ENCODE measurements around the gene ANXA9. TPM values are rescaled to one million over a fixed set of nuclear protein-coding genes. Genes with fewer than 3 reads are reported as not detected.

Gene ANXA9, protein sequence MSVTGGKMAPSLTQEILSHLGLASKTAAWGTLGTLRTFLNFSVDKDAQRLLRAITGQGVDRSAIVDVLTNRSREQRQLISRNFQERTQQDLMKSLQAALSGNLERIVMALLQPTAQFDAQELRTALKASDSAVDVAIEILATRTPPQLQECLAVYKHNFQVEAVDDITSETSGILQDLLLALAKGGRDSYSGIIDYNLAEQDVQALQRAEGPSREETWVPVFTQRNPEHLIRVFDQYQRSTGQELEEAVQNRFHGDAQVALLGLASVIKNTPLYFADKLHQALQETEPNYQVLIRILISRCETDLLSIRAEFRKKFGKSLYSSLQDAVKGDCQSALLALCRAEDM
- 1.3 TPM for polyA plus RNA-seq (2012; ENCODE audit: insufficient read length, low read depth)

DNA sequence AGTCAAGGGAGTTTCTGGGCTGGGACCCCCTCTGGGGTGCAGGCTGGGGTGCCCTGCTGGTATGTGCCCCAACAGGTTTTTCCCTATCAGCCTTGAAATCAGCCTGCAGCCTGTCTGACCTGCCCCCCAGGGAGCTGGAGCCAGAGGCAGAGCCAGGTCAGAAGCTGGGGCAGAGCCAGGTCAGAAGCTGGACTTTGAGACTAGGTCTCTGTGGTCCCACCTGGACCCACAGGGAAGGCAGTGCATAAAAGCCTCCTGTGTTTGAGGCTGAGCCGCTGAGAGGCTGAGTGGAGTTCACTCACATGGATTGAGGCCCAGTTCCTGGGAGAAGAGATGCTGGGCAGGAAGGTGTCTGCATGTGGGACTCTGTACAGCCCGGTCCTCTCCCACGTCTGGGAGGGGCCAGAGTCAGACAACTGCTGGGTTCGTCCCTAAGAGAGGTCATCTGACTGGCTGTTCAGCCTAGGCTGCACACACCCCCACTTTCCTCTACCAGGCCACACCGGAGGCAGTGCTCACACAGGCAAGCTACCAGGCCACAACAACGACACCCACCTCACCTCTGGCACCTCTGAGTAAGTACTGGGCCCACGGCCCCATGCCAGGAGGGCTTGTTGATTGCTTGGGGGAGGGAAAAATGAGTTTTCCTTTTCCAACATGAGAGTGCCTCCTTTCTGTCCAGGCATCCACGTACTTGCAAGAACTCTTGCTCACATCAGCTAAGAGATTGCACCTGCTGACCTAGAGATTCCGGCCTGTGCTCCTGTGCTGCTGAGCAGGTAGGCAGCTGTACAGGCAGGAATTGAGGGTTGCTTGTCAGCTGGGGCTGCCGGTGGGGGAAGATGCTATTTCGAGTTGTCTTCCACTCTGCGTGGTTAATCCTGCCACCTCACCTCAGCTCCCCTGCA lies at the start of gene ANXA9:
Gene ANXA9, plus strand, starts transcription at position 488 of the 908 bp plus-strand sequence. CDS start 814 bp downstream, outside the sequence.
- TF ChIP-seq TAF1 (IDR thresholded peaks at IDR 0.05; ENCODE audit: borderline replicate concordance, insufficient read depth, low read length): no peak
- no peak for TF ChIP-seq POLR2AphosphoS5 (IDR thresholded peaks at IDR 0.05; ENCODE audit: low read depth, low read length)
- no peak for TF ChIP-seq FOXP2 (optimal IDR thresholded peaks at IDR 0.05; ENCODE audit: borderline replicate concordance, extremely low read depth, extremely low read length, insufficient read depth)
- no peak for TF ChIP-seq SIN3A (IDR thresholded peaks at IDR 0.05; ENCODE audit: borderline replicate concordance, insufficient read depth, low read length)
- TF ChIP-seq, protein P1, sequence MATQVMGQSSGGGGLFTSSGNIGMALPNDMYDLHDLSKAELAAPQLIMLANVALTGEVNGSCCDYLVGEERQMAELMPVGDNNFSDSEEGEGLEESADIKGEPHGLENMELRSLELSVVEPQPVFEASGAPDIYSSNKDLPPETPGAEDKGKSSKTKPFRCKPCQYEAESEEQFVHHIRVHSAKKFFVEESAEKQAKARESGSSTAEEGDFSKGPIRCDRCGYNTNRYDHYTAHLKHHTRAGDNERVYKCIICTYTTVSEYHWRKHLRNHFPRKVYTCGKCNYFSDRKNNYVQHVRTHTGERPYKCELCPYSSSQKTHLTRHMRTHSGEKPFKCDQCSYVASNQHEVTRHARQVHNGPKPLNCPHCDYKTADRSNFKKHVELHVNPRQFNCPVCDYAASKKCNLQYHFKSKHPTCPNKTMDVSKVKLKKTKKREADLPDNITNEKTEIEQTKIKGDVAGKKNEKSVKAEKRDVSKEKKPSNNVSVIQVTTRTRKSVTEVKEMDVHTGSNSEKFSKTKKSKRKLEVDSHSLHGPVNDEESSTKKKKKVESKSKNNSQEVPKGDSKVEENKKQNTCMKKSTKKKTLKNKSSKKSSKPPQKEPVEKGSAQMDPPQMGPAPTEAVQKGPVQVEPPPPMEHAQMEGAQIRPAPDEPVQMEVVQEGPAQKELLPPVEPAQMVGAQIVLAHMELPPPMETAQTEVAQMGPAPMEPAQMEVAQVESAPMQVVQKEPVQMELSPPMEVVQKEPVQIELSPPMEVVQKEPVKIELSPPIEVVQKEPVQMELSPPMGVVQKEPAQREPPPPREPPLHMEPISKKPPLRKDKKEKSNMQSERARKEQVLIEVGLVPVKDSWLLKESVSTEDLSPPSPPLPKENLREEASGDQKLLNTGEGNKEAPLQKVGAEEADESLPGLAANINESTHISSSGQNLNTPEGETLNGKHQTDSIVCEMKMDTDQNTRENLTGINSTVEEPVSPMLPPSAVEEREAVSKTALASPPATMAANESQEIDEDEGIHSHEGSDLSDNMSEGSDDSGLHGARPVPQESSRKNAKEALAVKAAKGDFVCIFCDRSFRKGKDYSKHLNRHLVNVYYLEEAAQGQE (IDR thresholded peaks at IDR 0.05; ENCODE audit: insufficient read depth in 1 of 2, low read depth in 2 of 2, low read length in 2 of 2): no peak

DNA sequence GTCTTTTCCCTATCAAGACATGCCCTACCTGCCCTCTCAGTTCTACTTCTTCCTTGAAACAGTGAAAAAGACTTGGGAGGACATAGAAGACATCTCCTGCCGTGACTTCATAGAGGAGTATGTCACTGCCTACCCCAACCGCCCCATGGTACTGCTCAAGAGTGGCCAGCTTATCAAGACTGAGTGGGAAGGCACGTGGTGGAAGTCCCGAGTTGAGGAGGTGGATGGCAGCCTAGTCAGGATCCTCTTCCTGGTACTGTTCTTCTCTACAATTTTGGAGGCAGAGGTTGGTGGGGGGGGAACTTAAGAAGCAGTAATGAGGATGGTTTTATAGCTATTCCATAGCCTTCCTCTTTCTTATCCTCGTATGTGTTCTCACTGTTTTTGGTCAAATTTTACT lies 37.2 kb upstream of the ANXA9 start:
- TF ChIP-seq, protein P1 (IDR thresholded peaks at IDR 0.05; ENCODE audit: insufficient read depth in 1 of 2, low read depth in 2 of 2, low read length in 2 of 2): no peak
- TF ChIP-seq SIN3A (IDR thresholded peaks at IDR 0.05; ENCODE audit: borderline replicate concordance, insufficient read depth, low read length) (no peak), TAF1 (IDR thresholded peaks at IDR 0.05; ENCODE audit: borderline replicate concordance, insufficient read depth, low read length) (no peak), FOXP2 (optimal IDR thresholded peaks at IDR 0.05; ENCODE audit: borderline replicate concordance, extremely low read depth, extremely low read length, insufficient read depth) (no peak), POLR2AphosphoS5 (IDR thresholded peaks at IDR 0.05; ENCODE audit: low read depth, low read length) (no peak)

DNA sequence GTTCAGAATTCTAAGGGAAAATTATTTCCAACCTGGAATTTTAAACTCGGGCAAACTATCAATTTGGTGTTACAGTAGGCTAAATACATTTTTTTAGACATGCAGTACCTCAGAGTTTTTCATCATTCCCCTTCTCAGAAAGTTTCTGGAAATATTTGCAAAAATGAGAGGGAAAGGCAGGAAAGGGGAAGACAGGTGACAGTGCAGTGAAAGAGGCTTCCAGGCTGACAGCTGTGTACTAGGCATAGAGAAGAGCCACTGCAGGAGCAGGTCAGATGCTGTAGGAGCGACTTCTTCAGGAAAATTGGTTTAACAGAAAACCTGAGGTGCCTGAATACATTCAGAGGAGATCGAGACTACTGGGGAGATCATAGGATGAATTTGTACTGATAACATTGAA lies 27.4 kb upstream of the ANXA9 start:
- TF ChIP-seq SIN3A (IDR thresholded peaks at IDR 0.05; ENCODE audit: borderline replicate concordance, insufficient read depth, low read length) (no peak), POLR2AphosphoS5 (IDR thresholded peaks at IDR 0.05; ENCODE audit: low read depth, low read length) (no peak), TAF1 (IDR thresholded peaks at IDR 0.05; ENCODE audit: borderline replicate concordance, insufficient read depth, low read length) (no peak), FOXP2 (optimal IDR thresholded peaks at IDR 0.05; ENCODE audit: borderline replicate concordance, extremely low read depth, extremely low read length, insufficient read depth) (no peak)
- TF ChIP-seq, protein P1 (IDR thresholded peaks at IDR 0.05; ENCODE audit: insufficient read depth in 1 of 2, low read depth in 2 of 2, low read length in 2 of 2): no peak

DNA sequence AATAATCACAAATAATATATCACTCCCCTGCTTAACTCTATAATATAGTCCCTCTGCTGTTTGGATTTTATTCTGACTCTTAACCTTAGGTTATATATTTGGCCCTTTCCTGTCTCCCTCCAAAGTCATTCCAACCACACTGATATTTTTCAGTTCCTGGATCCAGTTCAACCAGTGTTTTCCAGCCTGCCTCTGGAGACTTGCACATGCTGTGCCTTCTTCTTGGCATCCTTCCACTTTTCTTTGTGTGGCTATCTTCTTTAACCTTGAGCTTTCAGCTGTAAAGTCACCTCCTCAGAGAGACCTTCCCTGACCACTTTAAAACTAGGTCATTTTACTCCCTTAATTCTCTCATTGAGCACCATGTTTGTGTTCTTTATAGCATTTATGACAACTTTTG lies 26.8 kb upstream of the ANXA9 start:
- TF ChIP-seq TAF1 (IDR thresholded peaks at IDR 0.05; ENCODE audit: borderline replicate concordance, insufficient read depth, low read length) (no peak), SIN3A (IDR thresholded peaks at IDR 0.05; ENCODE audit: borderline replicate concordance, insufficient read depth, low read length) (no peak), POLR2AphosphoS5 (IDR thresholded peaks at IDR 0.05; ENCODE audit: low read depth, low read length) (no peak), FOXP2 (optimal IDR thresholded peaks at IDR 0.05; ENCODE audit: borderline replicate concordance, extremely low read depth, extremely low read length, insufficient read depth) (no peak)
- TF ChIP-seq, protein P1 (IDR thresholded peaks at IDR 0.05; ENCODE audit: insufficient read depth in 1 of 2, low read depth in 2 of 2, low read length in 2 of 2): no peak

Measured in PFSK-1 (cell line).